HG02642 (cell line): ENCODE data around the gene ATRIP.
"Not testable (repeated sequence)": the region's sequence is repeated elsewhere in the genome, so short reads cannot be mapped to it uniquely, and the experiment has no call there.

Experiments
- ATAC-seq: cut with Tn5 transposase; IDR thresholded peaks from one replicate; pipeline ENCODE4 v1.9.1; 2021; ENCODE audit warnings: mild to moderate bottlenecking; ENCODE audit not compliant: unreplicated experiment, poor library complexity

ATRIP gene

DNA sequence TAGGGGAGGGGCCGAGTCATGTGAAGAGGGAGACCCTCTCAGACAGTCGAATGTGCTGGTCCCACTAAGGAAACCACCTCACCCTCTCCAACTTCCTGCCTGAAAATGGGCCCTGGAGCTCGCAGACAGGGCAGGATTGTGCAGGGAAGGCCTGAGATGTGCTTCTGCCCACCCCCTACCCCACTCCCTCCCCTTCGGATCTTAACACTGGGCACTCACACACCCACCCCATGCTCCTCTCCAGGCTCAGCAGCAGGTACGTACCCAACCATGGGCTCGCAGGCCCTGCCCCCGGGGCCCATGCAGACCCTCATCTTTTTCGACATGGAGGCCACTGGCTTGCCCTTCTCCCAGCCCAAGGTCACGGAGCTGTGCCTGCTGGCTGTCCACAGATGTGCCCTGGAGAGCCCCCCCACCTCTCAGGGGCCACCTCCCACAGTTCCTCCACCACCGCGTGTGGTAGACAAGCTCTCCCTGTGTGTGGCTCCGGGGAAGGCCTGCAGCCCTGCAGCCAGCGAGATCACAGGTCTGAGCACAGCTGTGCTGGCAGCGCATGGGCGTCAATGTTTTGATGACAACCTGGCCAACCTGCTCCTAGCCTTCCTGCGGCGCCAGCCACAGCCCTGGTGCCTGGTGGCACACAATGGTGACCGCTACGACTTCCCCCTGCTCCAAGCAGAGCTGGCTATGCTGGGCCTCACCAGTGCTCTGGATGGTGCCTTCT is 20.0 kb downstream of the ATRIP start:
- peak; percentile 8 for ATAC-seq

- no peak for ATAC-seq
Observed at GRCh38 chr3:48467110-48467454, 20.5 kb downstream of the ATRIP start.

DNA sequence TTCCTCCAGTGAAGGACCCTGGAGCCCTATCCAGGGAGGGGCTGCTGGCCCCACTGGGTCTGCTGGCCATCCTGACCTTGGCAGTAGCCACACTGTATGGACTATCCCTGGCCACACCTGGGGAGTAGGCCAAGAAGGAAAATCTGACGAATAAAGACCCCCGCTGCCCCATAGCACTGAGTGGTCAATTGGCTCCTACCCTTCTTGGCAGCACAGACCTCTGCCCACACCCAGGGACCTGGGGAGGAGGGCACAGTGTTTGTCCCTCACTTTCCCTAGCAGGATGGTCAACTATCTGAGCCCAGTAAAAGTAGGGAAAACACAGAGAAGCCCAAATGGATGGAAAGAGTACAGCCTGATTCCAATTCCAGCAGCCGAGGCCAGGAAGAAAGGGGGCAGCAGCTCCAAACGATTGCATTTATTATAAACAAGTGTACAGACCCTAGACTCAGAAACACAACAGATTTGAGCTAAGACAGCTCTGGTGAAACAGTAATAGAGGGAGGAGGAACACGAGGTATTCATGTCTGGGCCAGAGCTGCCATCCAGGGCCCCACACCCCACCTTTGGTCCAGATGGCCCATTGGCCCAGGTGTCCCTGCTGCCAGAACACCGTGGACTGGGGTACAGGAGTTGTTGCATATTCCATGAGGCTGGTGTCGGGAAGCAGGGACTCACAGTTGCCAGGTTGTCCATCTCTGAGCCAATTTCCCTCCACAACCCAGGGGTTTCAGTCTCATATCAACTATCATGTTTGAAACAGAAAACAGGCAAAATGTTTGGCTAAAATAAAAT is 21.1 kb downstream of the ATRIP start:
- ATAC-seq: no peak

- no peak for ATAC-seq
Observed at GRCh38 chr3:48468329-48468731, 21.8 kb downstream of the ATRIP start.

DNA sequence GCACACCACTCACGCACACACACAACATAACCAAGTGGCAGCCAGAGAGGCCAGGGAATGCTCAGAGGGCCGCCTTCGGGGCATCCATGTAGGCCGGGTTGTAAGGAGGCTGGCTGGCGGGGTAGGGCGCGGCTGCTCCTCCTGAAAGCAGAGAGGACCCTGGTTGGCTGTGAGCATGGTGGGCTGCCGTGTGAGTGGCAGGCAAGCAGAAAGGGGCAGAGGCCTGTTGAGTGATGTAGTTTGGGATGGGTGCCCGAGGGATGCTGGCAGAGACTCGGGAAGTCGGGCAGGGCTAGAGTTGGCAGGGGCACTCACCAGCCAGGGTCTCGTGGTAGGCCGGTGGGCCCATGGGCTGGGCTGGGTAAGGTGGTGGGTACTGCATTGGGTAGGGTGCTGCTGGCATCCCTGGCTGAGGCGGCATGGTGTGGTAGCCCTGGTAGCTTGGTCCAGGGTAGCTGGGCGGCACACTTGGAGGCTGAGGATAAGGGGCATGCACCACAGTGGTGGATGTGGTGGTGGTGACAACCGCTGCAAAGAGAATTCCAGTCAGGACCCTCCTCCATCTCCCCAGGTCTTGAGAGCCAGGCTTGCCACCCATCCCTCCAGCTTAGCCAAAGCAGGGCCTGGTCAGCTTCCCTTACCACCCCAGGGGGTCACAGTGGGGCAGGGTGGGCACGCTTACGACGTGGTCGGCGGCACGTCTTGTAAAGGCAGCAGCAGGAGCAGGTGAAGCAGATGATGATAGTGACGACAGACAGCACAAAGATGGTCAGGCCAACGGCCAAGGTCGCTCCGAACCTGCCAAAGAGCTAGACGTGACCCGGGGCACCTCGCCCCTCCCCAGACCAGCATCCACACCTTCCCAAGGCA is 22.7 kb downstream of the ATRIP start:
- no peak for ATAC-seq

DNA sequence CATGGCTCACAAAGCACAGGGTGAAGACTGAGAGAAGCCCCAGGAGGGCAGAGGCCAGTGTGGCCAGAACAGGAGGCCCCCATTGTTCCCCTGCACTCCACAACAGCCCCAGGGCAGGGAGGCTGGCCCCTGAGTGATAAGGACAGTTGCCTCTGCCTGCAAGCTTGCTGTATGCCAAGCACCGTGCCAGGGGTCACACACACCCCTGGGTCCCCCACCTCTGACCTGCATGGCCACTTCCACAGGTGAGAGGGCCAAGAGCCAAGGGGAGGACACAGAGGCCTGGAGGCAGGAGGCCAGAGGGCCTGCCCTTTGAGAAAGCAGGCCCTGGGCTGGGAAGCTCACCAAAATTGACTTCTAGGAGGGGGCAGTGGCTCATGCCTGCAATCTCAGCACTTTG is 23.7 kb downstream of the ATRIP start:
- ATAC-seq: no peak

DNA sequence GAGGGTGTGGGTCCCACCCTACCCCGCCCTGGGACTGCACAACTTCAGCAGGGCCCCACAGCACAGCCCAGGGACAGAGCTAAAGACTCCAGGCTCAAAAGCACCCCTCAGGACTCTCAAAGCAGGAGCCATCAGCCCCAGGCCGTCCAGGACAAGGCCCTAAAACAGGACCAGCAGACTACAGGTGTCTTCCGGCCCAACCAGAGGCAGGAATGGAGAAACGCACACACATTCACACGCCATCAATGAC is 26.1 kb downstream of the ATRIP start:
- peak; percentile 8 for ATAC-seq

DNA sequence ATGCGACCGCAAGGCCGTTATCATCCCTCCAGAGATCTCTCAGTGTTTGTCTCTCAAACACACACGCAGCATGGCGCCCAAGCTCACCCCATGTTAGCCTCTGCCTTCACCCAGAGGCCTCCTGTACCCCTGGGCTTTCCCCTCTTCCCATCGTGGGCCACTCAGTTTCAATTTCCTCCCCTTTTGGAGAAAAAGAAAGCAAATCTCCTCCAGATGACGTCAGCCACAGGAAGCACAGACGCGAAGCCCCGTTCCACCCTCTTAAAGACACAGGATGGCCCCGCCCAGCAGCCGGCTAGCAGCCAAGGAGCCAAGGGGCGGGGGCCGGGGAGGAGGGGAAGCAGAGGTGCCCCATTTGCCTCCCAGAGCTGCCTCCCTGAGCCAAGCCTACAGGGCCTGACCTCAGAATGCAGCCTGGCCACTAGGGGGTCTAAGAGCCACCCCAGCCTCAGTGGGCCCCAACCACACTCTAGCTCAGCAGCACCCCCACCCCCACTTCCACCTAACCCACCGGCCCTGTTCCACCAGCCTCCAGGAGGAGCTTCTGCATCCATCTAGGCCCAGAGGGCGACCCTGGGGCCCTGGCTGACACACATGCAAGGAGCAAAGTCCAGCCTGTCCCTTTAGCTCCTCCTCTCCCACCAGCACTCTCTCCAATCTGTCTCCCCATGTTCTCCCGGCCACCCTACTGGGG is 26.5 kb downstream of the ATRIP start:
- ATAC-seq: peak; percentile 82

DNA sequence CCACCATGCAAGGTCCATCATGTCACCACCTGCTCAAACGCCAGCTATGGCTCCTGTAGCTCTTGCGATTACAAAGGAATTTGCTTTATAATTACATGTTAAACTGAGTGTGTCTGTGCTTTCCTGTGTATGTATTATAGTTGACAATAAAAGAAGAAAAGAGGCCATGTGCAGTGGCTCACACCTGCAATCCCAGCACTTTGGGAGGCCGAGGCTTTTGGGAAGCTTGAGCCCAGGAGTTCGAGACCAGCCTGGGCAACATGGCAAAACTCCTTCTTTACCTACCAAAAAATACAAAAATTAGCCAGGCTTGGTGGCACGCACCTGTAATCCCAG is 27.0 kb downstream of the ATRIP start:
- ATAC-seq: no peak

DNA sequence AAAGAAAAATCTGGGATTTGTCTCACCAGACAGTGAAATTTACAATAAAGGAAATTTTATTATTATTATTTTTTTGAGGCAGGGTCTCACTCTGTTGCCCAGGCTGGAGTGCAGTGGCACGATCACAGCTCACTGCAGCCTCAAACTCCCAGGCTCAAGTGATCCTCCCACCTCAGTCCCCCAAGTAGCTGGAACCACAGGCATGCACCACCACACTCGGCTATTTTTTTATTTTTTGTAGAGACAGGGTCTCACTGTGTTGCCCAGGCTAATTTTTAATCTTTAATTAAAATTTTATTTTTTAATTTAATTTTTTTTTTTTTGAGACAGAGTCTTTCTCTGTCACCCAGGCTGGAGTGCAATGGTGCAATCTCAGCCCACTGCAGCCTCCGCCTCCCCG is 27.5 kb downstream of the ATRIP start:
- not testable (repeated sequence) for ATAC-seq

DNA sequence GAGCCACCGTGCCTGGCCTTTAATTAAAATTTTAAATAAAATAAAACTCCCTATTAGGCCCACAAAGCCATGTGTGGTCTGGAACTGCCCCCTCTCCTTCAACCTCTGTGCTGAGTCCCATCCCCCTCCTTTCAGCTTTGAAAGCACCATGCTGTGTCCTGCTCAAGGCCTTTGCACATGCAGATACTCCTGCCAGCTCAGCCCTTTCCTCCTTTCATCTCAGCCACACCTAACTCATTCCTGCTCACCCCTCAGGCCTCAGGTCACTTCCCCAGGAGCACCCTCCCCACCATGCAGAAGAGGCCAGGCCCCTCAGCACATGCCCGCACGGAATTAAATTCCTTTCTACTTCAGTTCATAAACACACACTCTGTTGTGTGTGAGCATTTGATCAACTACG is 28.1 kb downstream of the ATRIP start:
- ATAC-seq: no peak

DNA sequence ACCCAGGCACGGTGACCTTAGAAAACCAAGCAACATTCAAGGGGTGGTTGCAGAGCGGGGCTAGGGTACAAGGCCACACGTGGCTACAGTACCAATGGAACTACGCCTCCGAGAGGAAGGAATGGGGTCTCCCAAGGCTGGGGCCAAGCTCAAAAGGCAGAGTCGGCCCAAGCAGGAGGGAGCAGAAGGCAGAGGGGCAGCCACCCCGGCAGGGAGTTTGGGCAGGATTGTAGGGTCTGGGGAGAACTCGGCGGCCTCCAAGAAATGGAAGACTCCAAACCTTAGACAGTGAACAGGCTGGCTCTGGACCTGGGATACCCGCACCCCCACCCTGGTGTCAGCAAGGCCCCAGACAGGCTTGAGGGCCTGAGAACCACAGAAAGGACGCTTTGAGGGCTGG is 28.7 kb downstream of the ATRIP start:
- ATAC-seq: no peak

DNA sequence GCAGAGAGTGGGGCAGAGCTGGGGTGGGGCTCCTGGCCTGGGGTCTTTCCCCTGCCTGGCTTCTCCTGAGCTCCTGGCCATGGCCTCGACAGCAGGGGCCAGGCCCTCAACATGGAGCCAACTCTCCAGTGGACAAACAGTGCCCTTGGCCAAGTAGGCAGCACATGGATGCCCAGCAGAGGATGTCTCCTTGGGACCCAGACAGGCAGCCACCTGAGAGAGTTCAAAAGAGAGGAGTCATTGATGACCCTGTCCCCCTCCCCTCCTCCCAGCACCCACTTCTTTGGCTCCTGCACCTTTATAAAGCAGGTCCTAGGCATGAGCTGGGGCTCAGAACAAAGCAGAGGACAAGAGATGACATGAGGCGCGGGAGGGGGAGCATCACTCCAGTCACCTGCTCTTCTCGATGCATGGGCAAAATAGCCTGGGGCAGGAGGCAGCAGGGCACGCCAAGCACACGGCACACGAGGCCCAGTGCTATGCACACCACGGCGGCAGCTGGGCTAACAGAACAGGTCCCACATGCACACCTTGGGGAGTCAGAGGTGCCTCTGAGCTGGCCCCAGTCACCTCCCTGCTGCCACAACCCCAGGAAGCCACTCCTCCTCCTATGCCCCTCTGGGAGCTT is 30.0 kb downstream of the ATRIP start:
- ATAC-seq: no peak

DNA sequence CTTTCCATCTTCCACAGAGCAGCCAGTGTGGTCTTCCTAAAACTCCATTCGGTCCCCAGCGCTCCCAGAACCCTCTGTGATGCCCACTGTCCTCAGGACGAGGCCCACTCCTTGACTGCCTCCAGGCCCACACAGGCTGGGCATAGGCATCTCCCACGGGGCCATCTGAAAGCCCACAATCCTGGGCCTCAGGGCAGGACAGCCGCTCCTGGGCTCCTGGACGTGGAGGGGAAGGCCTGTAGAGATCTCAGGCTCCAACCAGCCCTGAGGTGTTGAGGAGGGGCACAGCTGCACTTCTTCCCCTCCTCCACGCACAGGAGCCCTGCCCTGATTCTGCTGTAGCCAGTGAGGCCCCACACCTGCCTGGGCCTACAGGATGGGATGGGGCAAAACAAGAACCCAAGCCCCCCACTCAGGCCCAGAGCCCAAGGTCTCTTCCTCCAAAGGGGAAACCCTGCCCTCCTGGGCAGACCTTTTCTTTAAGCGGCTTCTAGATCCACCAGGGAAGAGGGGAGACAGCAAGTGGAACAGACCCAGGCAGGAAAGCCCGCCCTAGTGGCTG is 31.5 kb downstream of the ATRIP start:
- no peak for ATAC-seq

- no peak for ATAC-seq
Observed at GRCh38 chr3:48478626-48479555, 32.4 kb downstream of the ATRIP start.

- not testable (repeated sequence) for ATAC-seq
Observed at GRCh38 chr3:48480891-48481290, 34.4 kb downstream of the ATRIP start.

DNA sequence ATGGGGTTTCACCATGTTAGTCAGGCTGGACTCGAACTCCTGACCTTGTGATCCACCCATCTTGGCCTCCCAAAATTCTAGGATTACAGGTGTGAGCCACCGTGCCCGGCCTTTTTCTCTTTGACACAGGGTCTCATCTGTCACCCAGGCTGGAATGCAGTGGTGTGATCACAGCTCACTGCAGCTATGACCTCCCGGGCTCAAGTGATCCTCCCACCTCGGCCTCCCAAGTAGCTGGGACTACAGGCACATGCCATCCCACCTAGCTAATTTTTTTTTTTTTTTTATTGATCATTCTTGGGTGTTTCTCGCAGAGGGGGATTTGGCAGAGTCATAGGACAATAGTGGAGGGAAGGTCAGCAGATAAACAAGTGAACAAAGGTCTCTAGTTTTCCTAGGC is 36.3 kb downstream of the ATRIP start:
- ATAC-seq: not testable (repeated sequence)

- no peak for ATAC-seq
Observed at GRCh38 chr3:48486952-48487351, 40.4 kb downstream of the ATRIP start.
